Measurements from ENCODE around the gene ATP2A2. TPM values are rescaled to one million over a fixed set of nuclear protein-coding genes. Genes with fewer than 3 reads are reported as not detected.

The ATP2A2 gene
- total and polyA plus RNA-seq, 8 donors = 118 to 258 (median 143) TPM

- intact Hi-C loops (cut with DNase I) = no loop called here
- Histone ChIP-seq H3K27ac (peak overlapping the region in 1 of 2 donors; percentile 43), H3K9me3 (no peaks in the 10 kb centered on the region), H3K4me1 (peaks cover 24 to 74% of the 10 kb centered on the region in 2 donors), H3K36me3 (peaks cover 0 to 52% of the 10 kb centered on the region in 2 donors), H3K4me3 (peak overlapping the region in 1 of 2 donors; percentile 16), H3K27me3 (no peaks in the 10 kb centered on the region)
- DNase-seq = no peak
- no peak for ATAC-seq
- TF ChIP-seq CTCF (IDR thresholded peaks at IDR 0.05) = no peak
Measured at GRCh38 chr12:110286623-110287022, 5.6 kb downstream of the ATP2A2 start.

- H3K36me3 ChIP-seq = peaks cover 8 to 66% of the 10 kb centered on the region in 2 donors
- ATAC-seq (no peak), DNase-seq (no peak)
- no peaks in the 10 kb centered on the region for H3K9me3 ChIP-seq
- H3K4me3 ChIP-seq = no peak overlapping the region
- intact Hi-C loops (cut with DNase I) = no loop called here
- no peak overlapping the region for H3K27ac ChIP-seq
- H3K27me3 ChIP-seq = no peaks in the 10 kb centered on the region
- TF ChIP-seq CTCF (IDR thresholded peaks at IDR 0.05) = no peak
- H3K4me1 ChIP-seq = peaks cover 24 to 64% of the 10 kb centered on the region in 2 donors
Measured at GRCh38 chr12:110287986-110288385, 6.9 kb downstream of the ATP2A2 start.

- no peaks in the 10 kb centered on the region for H3K27me3 ChIP-seq
- no peak overlapping the region for H3K27ac ChIP-seq
- ATAC-seq = peak; percentile 12
- H3K36me3 ChIP-seq = peaks cover 10 to 76% of the 10 kb centered on the region in 2 donors
- no peak overlapping the region for H3K4me3 ChIP-seq
- peak in 1 of 4 donors; percentile 47 for DNase-seq
- H3K9me3 ChIP-seq = no peaks in the 10 kb centered on the region
- peaks cover 19 to 52% of the 10 kb centered on the region in 2 donors for H3K4me1 ChIP-seq
- intact Hi-C loops (cut with DNase I) = no loop called here
- TF ChIP-seq CTCF (IDR thresholded peaks at IDR 0.05) = no peak
Measured at GRCh38 chr12:110289044-110289710, 8.1 kb downstream of the ATP2A2 start.

- Histone ChIP-seq H3K27me3 (no peaks in the 10 kb centered on the region), H3K36me3 (peaks cover 10 to 81% of the 10 kb centered on the region in 2 donors), H3K9me3 (no peaks in the 10 kb centered on the region), H3K27ac (no peak overlapping the region), H3K4me1 (peaks cover 14 to 47% of the 10 kb centered on the region in 2 donors), H3K4me3 (no peak overlapping the region)
- DNase-seq = no peak
- ATAC-seq = no peak
- no peak for TF ChIP-seq CTCF (IDR thresholded peaks at IDR 0.05)
- intact Hi-C loops (cut with DNase I) = no loop called here
Measured at GRCh38 chr12:110289711-110290078, 8.6 kb downstream of the ATP2A2 start.

GRCh38 chr12:110301065-110301806 lies 20.2 kb downstream of the ATP2A2 start:
- Histone ChIP-seq H3K4me3 (no peak overlapping the region), H3K27me3 (no peaks in the 10 kb centered on the region), H3K36me3 (peaks cover 0 to 96% of the 10 kb centered on the region in 2 donors), H3K27ac (no peak overlapping the region), H3K9me3 (no peaks in the 10 kb centered on the region), H3K4me1 (peaks cover 6 to 25% of the 10 kb centered on the region in 2 donors)
- no peak for DNase-seq
- TF ChIP-seq CTCF (IDR thresholded peaks at IDR 0.05) = no peak
- intact Hi-C loops (cut with DNase I) = no loop called here
- peak; percentile 33 for ATAC-seq
